ENCODE measurements around the gene CHRNA9. TPM values are rescaled to one million over a fixed set of nuclear protein-coding genes. Genes with fewer than 3 reads are reported as not detected.

CHRNA9 gene, protein sequence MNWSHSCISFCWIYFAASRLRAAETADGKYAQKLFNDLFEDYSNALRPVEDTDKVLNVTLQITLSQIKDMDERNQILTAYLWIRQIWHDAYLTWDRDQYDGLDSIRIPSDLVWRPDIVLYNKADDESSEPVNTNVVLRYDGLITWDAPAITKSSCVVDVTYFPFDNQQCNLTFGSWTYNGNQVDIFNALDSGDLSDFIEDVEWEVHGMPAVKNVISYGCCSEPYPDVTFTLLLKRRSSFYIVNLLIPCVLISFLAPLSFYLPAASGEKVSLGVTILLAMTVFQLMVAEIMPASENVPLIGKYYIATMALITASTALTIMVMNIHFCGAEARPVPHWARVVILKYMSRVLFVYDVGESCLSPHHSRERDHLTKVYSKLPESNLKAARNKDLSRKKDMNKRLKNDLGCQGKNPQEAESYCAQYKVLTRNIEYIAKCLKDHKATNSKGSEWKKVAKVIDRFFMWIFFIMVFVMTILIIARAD
- total RNA-seq: not detected in 2 replicates

DNA sequence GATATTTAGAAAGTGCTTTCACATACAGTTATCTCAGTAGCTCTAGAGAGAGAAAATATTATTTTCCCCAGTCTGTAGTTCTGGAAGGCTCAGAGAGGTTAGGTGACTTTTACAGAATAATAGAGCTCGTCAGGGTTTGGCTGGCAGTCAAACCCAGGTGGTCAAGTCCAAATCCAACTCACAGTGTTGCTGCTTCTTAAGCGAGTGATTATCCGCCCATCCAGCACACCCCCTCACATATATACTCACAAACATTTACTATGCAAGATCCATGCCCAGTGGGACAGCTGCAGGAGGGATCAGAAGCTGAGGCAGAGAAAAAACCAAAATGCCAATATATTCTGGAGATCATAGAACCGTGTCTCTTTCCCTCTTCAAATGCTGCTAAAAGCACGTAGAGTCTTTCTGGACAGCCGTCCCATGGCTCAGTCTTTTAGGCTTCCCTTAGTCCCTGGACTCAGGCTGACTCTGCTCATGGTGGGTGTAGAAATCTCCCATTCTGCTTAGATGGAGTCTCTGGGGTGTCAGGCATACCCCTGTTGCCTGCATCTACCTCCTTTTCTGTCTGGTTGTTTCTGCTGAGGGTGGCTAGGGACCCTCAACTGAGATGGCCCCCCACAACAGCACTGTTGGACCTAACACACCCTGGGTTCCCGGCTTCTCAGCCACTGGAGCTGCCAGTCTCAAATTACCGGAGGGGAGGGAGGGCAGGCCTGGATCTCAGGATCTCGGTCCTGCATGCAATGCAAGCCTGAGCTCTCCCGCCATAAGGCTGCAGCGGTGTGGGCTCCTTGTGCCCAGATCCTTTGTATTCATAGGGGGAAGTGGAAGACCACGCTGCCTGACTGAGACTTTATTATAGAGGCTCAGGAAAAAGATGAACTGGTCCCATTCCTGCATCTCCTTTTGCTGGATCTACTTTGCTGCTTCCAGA is at the start of gene CHRNA9:
Gene CHRNA9 (plus strand): TSS at position 743 of the 934 bp plus-strand sequence. CDS start 135 bp downstream, at position 878.

Other genes starting within 250 kb of the CHRNA9 start
- gene RHOH, start 138.3 kb upstream of the CHRNA9 start, total RNA-seq: 0.53 TPM in 1 of 2 replicates, not detected in the other